GM12872 (cell line): ENCODE measurements around the gene FIBCD1.

Experiments
- CTCF ChIP-seq: IDR thresholded peaks from 3 replicates; pipeline ENCODE4 v1.5.1; 2011; ENCODE audit warnings: low read depth, mild to moderate bottlenecking, low read length, moderate library complexity; ENCODE audit not compliant: insufficient read depth

The FIBCD1 gene

GRCh38 chr9:130920762-130921299 lies 18.2 kb downstream of the FIBCD1 start:
- no peak for TF ChIP-seq CTCF

GRCh38 chr9:130920233-130920632 lies 18.8 kb downstream of the FIBCD1 start:
- no peak for TF ChIP-seq CTCF

GRCh38 chr9:130919559-130920145 lies 19.4 kb downstream of the FIBCD1 start:
- no peak for TF ChIP-seq CTCF

- no peak for TF ChIP-seq CTCF
Measured at GRCh38 chr9:130918826-130919558, 20.1 kb downstream of the FIBCD1 start.

- no peak for TF ChIP-seq CTCF
Measured at GRCh38 chr9:130918101-130918825, 20.8 kb downstream of the FIBCD1 start.

- no peak for TF ChIP-seq CTCF
Measured at GRCh38 chr9:130917168-130917960, 21.7 kb downstream of the FIBCD1 start.

GRCh38 chr9:130915096-130915447 lies 24.0 kb downstream of the FIBCD1 start:
- TF ChIP-seq CTCF: no peak
